PC-3 (cell line): ENCODE results near the gene COMMD7.

Experiments
- EZH2 ChIP-seq: fragments of 300-600 bp; sonication (generic); IDR thresholded peaks from one replicate; pipeline ENCODE4 v1.6.1; 2017; ENCODE audit warnings: antibody characterized with exemption, mild to moderate bottlenecking, low read length; ENCODE audit not compliant: unreplicated experiment
- TF ChIP-seq, protein P1 (sequence below): fragments of 300-600 bp; sonication (generic); conservative IDR thresholded peaks from 2 replicates; pipeline ENCODE4 v1.5.1; 2017; ENCODE audit warnings: antibody characterized with exemption, low read depth, mild to moderate bottlenecking, low read length

DNA sequence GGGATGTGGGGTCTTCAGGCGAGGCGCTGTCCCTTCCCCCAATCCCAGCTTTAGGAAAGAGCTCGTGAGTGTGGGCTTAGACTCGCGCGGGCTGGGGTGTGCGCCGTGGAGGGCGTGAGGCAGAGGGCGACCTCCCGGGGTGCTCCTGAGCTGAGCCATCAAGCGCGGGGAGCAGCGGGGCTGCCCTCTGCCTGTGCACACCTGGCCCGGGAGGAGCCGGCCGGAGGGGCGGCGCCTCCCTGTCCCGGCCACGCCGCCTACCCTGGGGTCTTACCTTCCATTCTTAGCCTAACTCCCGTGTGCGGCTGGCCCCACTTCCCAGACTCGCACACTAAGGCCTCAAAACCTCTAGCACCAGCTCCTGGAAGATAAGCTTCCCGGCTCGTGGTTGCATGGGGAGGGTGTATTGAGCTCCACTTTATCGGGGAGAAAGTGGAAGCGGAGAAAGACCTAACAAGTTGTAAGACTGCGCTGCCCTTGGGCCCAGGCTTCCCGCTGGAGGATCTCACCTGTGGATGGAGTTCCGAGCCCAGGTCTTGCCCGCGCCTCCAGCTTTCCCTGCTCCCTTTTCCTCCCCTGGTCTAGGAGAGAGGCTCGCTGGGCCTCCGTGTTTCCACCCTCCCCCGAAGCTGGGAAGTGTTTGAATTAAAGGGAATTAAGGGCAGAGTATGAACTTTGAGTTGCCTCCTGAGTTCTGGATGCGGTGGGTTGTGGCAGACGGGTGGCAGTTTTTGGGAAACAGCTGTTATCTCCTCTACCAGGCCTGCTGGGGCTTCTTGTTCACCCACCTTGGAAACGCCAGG, 20.1 kb upstream of the COMMD7 start:
- TF ChIP-seq, protein P1, sequence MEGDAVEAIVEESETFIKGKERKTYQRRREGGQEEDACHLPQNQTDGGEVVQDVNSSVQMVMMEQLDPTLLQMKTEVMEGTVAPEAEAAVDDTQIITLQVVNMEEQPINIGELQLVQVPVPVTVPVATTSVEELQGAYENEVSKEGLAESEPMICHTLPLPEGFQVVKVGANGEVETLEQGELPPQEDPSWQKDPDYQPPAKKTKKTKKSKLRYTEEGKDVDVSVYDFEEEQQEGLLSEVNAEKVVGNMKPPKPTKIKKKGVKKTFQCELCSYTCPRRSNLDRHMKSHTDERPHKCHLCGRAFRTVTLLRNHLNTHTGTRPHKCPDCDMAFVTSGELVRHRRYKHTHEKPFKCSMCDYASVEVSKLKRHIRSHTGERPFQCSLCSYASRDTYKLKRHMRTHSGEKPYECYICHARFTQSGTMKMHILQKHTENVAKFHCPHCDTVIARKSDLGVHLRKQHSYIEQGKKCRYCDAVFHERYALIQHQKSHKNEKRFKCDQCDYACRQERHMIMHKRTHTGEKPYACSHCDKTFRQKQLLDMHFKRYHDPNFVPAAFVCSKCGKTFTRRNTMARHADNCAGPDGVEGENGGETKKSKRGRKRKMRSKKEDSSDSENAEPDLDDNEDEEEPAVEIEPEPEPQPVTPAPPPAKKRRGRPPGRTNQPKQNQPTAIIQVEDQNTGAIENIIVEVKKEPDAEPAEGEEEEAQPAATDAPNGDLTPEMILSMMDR = no peak
- TF ChIP-seq EZH2 = no peak
